ENCODE results near the gene CADM3.
A peak's percentile ranks its signal among the peaks of the same experiment; 100 is the strongest.

CADM3 gene

DNA sequence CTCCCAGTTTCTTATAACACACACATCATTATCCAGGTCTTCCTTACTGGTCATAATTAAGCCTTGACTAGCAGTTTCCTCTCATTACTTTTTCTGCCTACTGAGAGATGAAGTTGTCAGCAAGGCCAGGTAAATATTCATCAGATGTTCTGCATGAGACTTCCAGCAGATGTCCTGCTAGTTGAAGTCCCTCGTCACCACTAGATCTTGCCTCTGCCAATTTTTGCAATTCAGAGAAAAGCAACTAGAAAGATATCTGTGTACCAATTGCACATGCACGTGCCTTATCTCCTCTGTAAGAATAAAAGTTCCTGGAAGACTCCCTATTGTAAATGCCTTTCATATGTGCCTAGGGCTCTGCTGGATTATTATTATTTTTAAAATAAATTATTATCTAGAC lies 51.6 kb downstream of the CADM3 start:
- ATAC-seq, result no peak
- TF ChIP-seq GLIS3 (CRISPR knock-in tag; IDR thresholded peaks at IDR 0.05) (no peak), ZFP3 (CRISPR knock-in tag; IDR thresholded peaks at IDR 0.05) (no peak), ISL1 (CRISPR knock-in tag; IDR thresholded peaks at IDR 0.05) (no peak), ZFP30 (CRISPR knock-in tag; IDR thresholded peaks at IDR 0.05) (no peak), ZC3H10 (CRISPR knock-in tag; IDR thresholded peaks at IDR 0.05) (no peak), ZNF8 (CRISPR knock-in tag; IDR thresholded peaks at IDR 0.05) (no peak), OSR1 (CRISPR knock-in tag; IDR thresholded peaks at IDR 0.05) (no peak), RARB (CRISPR knock-in tag; IDR thresholded peaks at IDR 0.05) (no peak), BACH2 (CRISPR knock-in tag; IDR thresholded peaks at IDR 0.05; ENCODE audit: borderline replicate concordance) (no peak), ESRRG (CRISPR knock-in tag; IDR thresholded peaks at IDR 0.05) (no peak), SNAI2 (CRISPR knock-in tag; IDR thresholded peaks at IDR 0.05) (no peak), ARNTL (CRISPR knock-in tag; IDR thresholded peaks at IDR 0.05; ENCODE audit: borderline replicate concordance, low read depth) (no peak), TOX (CRISPR knock-in tag; IDR thresholded peaks at IDR 0.05; ENCODE audit: borderline replicate concordance) (no peak), ZNF70 (CRISPR knock-in tag; IDR thresholded peaks at IDR 0.05) (no peak), PPARA (CRISPR knock-in tag; IDR thresholded peaks at IDR 0.05; ENCODE audit: borderline replicate concordance) (no peak), ZNF565 (CRISPR knock-in tag; conservative IDR thresholded peaks at IDR 0.05; ENCODE audit: low read depth) (no peak)
- TF ChIP-seq, protein P1, sequence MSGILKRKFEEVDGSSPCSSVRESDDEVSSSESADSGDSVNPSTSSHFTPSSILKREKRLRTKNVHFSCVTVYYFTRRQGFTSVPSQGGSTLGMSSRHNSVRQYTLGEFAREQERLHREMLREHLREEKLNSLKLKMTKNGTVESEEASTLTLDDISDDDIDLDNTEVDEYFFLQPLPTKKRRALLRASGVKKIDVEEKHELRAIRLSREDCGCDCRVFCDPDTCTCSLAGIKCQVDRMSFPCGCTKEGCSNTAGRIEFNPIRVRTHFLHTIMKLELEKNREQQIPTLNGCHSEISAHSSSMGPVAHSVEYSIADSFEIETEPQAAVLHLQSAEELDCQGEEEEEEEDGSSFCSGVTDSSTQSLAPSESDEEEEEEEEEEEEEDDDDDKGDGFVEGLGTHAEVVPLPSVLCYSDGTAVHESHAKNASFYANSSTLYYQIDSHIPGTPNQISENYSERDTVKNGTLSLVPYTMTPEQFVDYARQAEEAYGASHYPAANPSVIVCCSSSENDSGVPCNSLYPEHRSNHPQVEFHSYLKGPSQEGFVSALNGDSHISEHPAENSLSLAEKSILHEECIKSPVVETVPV (CRISPR knock-in tag; IDR thresholded peaks at IDR 0.05), result no peak
- TF ChIP-seq, protein P2, sequence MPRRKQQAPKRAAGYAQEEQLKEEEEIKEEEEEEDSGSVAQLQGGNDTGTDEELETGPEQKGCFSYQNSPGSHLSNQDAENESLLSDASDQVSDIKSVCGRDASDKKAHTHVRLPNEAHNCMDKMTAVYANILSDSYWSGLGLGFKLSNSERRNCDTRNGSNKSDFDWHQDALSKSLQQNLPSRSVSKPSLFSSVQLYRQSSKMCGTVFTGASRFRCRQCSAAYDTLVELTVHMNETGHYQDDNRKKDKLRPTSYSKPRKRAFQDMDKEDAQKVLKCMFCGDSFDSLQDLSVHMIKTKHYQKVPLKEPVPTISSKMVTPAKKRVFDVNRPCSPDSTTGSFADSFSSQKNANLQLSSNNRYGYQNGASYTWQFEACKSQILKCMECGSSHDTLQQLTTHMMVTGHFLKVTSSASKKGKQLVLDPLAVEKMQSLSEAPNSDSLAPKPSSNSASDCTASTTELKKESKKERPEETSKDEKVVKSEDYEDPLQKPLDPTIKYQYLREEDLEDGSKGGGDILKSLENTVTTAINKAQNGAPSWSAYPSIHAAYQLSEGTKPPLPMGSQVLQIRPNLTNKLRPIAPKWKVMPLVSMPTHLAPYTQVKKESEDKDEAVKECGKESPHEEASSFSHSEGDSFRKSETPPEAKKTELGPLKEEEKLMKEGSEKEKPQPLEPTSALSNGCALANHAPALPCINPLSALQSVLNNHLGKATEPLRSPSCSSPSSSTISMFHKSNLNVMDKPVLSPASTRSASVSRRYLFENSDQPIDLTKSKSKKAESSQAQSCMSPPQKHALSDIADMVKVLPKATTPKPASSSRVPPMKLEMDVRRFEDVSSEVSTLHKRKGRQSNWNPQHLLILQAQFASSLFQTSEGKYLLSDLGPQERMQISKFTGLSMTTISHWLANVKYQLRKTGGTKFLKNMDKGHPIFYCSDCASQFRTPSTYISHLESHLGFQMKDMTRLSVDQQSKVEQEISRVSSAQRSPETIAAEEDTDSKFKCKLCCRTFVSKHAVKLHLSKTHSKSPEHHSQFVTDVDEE (CRISPR knock-in tag; IDR thresholded peaks at IDR 0.05), result no peak

- TF ChIP-seq, protein P2 (CRISPR knock-in tag; IDR thresholded peaks at IDR 0.05), result no peak
- TF ChIP-seq ZFP3 (CRISPR knock-in tag; IDR thresholded peaks at IDR 0.05) (no peak), CSDC2 (CRISPR knock-in tag; IDR thresholded peaks at IDR 0.05) (no peak), TCF4 (CRISPR knock-in tag; IDR thresholded peaks at IDR 0.05; ENCODE audit: borderline replicate concordance) (no peak), ZNF565 (CRISPR knock-in tag; conservative IDR thresholded peaks at IDR 0.05; ENCODE audit: low read depth) (no peak), PATZ1 (CRISPR knock-in tag; IDR thresholded peaks at IDR 0.05; ENCODE audit: borderline replicate concordance) (no peak)
- ATAC-seq, result no peak
Observed at GRCh38 chr1:159228554-159228953, 57.1 kb downstream of the CADM3 start.

GRCh38 chr1:159229260-159229885 lies 58.0 kb downstream of the CADM3 start:
- peak; percentile 44 for ATAC-seq
- TF ChIP-seq CSDC2 (CRISPR knock-in tag; IDR thresholded peaks at IDR 0.05) (no peak), ZNF8 (CRISPR knock-in tag; IDR thresholded peaks at IDR 0.05) (no peak), RARB (CRISPR knock-in tag; IDR thresholded peaks at IDR 0.05) (no peak), PATZ1 (CRISPR knock-in tag; IDR thresholded peaks at IDR 0.05; ENCODE audit: borderline replicate concordance) (no peak), ESRRG (CRISPR knock-in tag; IDR thresholded peaks at IDR 0.05) (no peak), ZFP30 (CRISPR knock-in tag; IDR thresholded peaks at IDR 0.05) (no peak), OSR1 (CRISPR knock-in tag; IDR thresholded peaks at IDR 0.05) (no peak), TCF4 (CRISPR knock-in tag; IDR thresholded peaks at IDR 0.05; ENCODE audit: borderline replicate concordance) (no peak), BACH2 (CRISPR knock-in tag; IDR thresholded peaks at IDR 0.05; ENCODE audit: borderline replicate concordance) (no peak)
- TF ChIP-seq, protein P1 (CRISPR knock-in tag; IDR thresholded peaks at IDR 0.05), result no peak
- TF ChIP-seq, protein P2 (CRISPR knock-in tag; IDR thresholded peaks at IDR 0.05), result no peak

All from SK-N-SH treated with all-trans-retinoic acid at 6 μM for 48 hours (cell line).